A549 (cell line): ENCODE data around the gene GRIN2C. TPM values are rescaled to one million over a fixed set of nuclear protein-coding genes. Genes with fewer than 3 reads are reported as not detected.
"Not testable (repeated sequence)": the region's sequence is repeated elsewhere in the genome, so short reads cannot be mapped to it uniquely, and the experiment has no call there.

ENCODE experiments used
- ATAC-seq, 2 experiments: fragments of 200-7000 bp in 1 of 2; fragments of >200 bp in 1 of 2; cut with Nextera tagmentation in 1 of 2; cut with Tn5 transposase in 1 of 2; 3 replicates each; pipeline versions ENCODE4 v1.8.0 to v1.9.1; 2018 to 2020; ENCODE audit warnings: mild to moderate bottlenecking in 1 of 2, moderate library complexity in 1 of 2
- CTCF ChIA-PET: fragments of 300-600 bp; sonication (Branson Sonifier 250); formaldehyde crosslinking; extraction: SDS; loops from one replicate; lab custom pipeline; 2021; ENCODE audit warnings: antibody characterized with exemption, inconsistent platforms; lab: Yijun Ruan, JAX
- POLR2A ChIA-PET: fragments of 350-600 bp; formaldehyde crosslinking; extraction: SDS; loops from one replicate; lab custom pipeline; 2021; ENCODE audit warnings: antibody characterized with exemption, inconsistent platforms; lab: Yijun Ruan, JAX
- DNase-seq, 2 experiments: peaks; one replicate each; pipeline versions ENCODE4 v3.0.0 to v3.0.0-alpha.2; 2011 to 2016; ENCODE audit warnings: low read depth in 1 of 2, low spot score in 1 of 2
- FAIRE-seq: peaks from 2 replicates; lab custom pipeline; 2011; peaks lifted over from hg19 to GRCh38; lab: Jason Lieb, UNC
- H3K27ac ChIP-seq, 2 experiments: fragments of >200 bp; sonication (Bioruptor Twin); formaldehyde crosslinking; 3 replicates each; pipeline ENCODE4 v1.5.1; 2016 to 2017
- H3K4me1 ChIP-seq: fragments of >200 bp; sonication (Bioruptor Twin); formaldehyde crosslinking; 3 replicates; pipeline ENCODE4 v1.6.1; 2016
- H3K4me2 ChIP-seq: fragments of >200 bp; sonication (Bioruptor Twin); formaldehyde crosslinking; 3 replicates; pipeline ENCODE4 v1.6.1; 2016
- H3K4me3 ChIP-seq: fragments of >200 bp; sonication (Bioruptor Twin); formaldehyde crosslinking; 3 replicates; pipeline ENCODE4 v1.5.1; 2016
- H3K9me3 ChIP-seq: fragments of >200 bp; sonication (Bioruptor Twin); formaldehyde crosslinking; 3 replicates; pipeline ENCODE4 v1.6.1; 2016
- CBX2 ChIP-seq: fragments of 200-600 bp; sonication (generic); IDR thresholded peaks from 2 replicates; pipeline ENCODE4 v1.6.1; 2016; ENCODE audit warnings: low read depth, mild to moderate bottlenecking, borderline replicate concordance
- CHD2 ChIP-seq: fragments of 150-350 bp; IDR thresholded peaks from 2 replicates; pipeline ENCODE4 v1.6.1; 2014; ENCODE audit warnings: low read length; ENCODE audit not compliant: partially characterized antibody
- CTCF ChIP-seq: fragments of >200 bp; sonication (Bioruptor Twin); formaldehyde crosslinking; IDR thresholded peaks from 3 replicates; pipeline ENCODE4 v1.5.1; 2016
- ELK1 ChIP-seq: fragments of 150-350 bp; IDR thresholded peaks from 2 replicates; pipeline ENCODE4 v1.6.1; 2014; ENCODE audit warnings: low read depth, mild to moderate bottlenecking, low read length
- EP300 ChIP-seq, 2 experiments: fragments of >200 bp; sonication (Bioruptor Twin); formaldehyde crosslinking; IDR thresholded peaks; 2 replicates in 1 of 2; 3 replicates in 1 of 2; pipeline ENCODE4 v1.6.1; 2016 to 2017
- ESRRA ChIP-seq: fragments of 150-350 bp; IDR thresholded peaks from 2 replicates; pipeline ENCODE4 v1.6.1; 2014; ENCODE audit warnings: mild to moderate bottlenecking, low read length, borderline replicate concordance
- HES2 ChIP-seq: fragments of >200 bp; sonication (Bioruptor Twin); formaldehyde crosslinking; IDR thresholded peaks from 2 replicates; pipeline ENCODE4 v1.6.1; 2016
- HEYL ChIP-seq: fragments of 250-450 bp; sonication (Bioruptor Pico); IDR thresholded peaks from 2 replicates; pipeline ENCODE4 v1.8.0; 2021; ENCODE audit warnings: mild to moderate bottlenecking, moderate library complexity
- HOXB13 ChIP-seq: fragments of 250-450 bp; sonication (Bioruptor Pico); IDR thresholded peaks from 2 replicates; pipeline ENCODE4 v1.5.0; 2020; ENCODE audit warnings: low read depth, mild to moderate bottlenecking, moderate library complexity
- JUNB ChIP-seq: fragments of >200 bp; sonication (Bioruptor Twin); formaldehyde crosslinking; IDR thresholded peaks from 2 replicates; pipeline ENCODE4 v1.6.1; 2016
- KDM1A ChIP-seq: fragments of 200-600 bp; sonication (generic); IDR thresholded peaks from 2 replicates; pipeline ENCODE4 v1.6.1; 2016; ENCODE audit warnings: low read depth, mild to moderate bottlenecking
- MAFK ChIP-seq: fragments of 450-650 bp; IDR thresholded peaks from 2 replicates; pipeline ENCODE4 v1.6.1; 2014; ENCODE audit not compliant: partially characterized antibody
- MAZ ChIP-seq: fragments of 150-350 bp; IDR thresholded peaks from 2 replicates; pipeline ENCODE4 v1.6.1; 2014; ENCODE audit warnings: antibody characterized with exemption, low read depth, low read length, borderline replicate concordance
- NPAS2 ChIP-seq: fragments of 250-450 bp; sonication (Bioruptor Pico); IDR thresholded peaks from 2 replicates; pipeline ENCODE4 v1.8.0; 2022; ENCODE audit warnings: mild to moderate bottlenecking, moderate library complexity, borderline replicate concordance
- PBX3 ChIP-seq: IDR thresholded peaks from 2 replicates; pipeline ENCODE4 v1.6.1; 2012
- POLR2A ChIP-seq: IDR thresholded peaks from 2 replicates; pipeline ENCODE4 v1.6.1; 2012; ENCODE audit warnings: mild to moderate bottlenecking, low read length
- POLR2AphosphoS2 ChIP-seq: conservative IDR thresholded peaks from 2 replicates; pipeline ENCODE4 v1.6.1; 2012; ENCODE audit warnings: low read length, improper control_type of control experiment, inconsistent platforms
- RCOR1 ChIP-seq: fragments of 150-350 bp; IDR thresholded peaks from 2 replicates; pipeline ENCODE4 v1.6.1; 2014; ENCODE audit warnings: antibody characterized with exemption, low read length, low read depth
- REST ChIP-seq: fragments of 200-600 bp; sonication (generic); IDR thresholded peaks from 2 replicates; pipeline ENCODE4 v1.6.1; 2016; ENCODE audit warnings: antibody characterized with exemption, mild to moderate bottlenecking, moderate library complexity
- RNF2 ChIP-seq: fragments of 200-600 bp; sonication (generic); IDR thresholded peaks from 2 replicates; pipeline ENCODE4 v1.6.1; 2016; ENCODE audit warnings: low read depth, mild to moderate bottlenecking, antibody characterized with exemption, moderate library complexity, borderline replicate concordance
- SMC3 ChIP-seq: fragments of >200 bp; sonication (Bioruptor Twin); formaldehyde crosslinking; IDR thresholded peaks from 3 replicates; pipeline ENCODE4 v1.6.1; 2018; ENCODE audit warnings: inconsistent platforms
- SREBF2 ChIP-seq: fragments of 450-650 bp; IDR thresholded peaks from 2 replicates; pipeline ENCODE4 v1.6.1; 2014; ENCODE audit warnings: mild to moderate bottlenecking, moderate library complexity
- TFCP2L1 ChIP-seq: fragments of 250-450 bp; sonication (Bioruptor Pico); IDR thresholded peaks from 2 replicates; pipeline ENCODE4 v1.5.0; 2021; ENCODE audit warnings: mild to moderate bottlenecking
- TP53 ChIP-seq: fragments of 250-450 bp; sonication (Bioruptor Pico); IDR thresholded peaks from 2 replicates; pipeline ENCODE4 v1.5.0; 2021; ENCODE audit warnings: mild to moderate bottlenecking, moderate library complexity
- WGBS: methylation state at CpG from one replicate; pipeline ENCODE4 v1.1.6; 2017; ENCODE audit errors: missing lambda C conversion rate; 5-methylcytosine and 5-hydroxymethylcytosine counted together
- polyA plus RNA-seq, 4 experiments: library from polyadenylated mRNA; depleted of rRNA in 3 of 4; stranded (reverse); fragments of >200 nt; fragmentation: RNase III in 1 of 4; extraction: RNeasy Plus Mini Kit Qiagen cat#74134 plus additional on column Dnase treatment in 1 of 4; gene quantifications; 2 replicates in 3 of 4; 3 replicates in 1 of 4; pipeline ENCODE4 v1.2.3, GENCODE V29; 2011 to 2017
- TF ChIP-seq, protein P1 (sequence below): fragments of >200 bp; sonication (Bioruptor Twin); formaldehyde crosslinking; IDR thresholded peaks from 3 replicates; pipeline ENCODE4 v1.6.1; 2016

Gene GRIN2C
- polyA plus RNA-seq, 2 of the 4 experiments (the other 2 are of a cell fraction), result 0.17 to 0.28 TPM

DNA sequence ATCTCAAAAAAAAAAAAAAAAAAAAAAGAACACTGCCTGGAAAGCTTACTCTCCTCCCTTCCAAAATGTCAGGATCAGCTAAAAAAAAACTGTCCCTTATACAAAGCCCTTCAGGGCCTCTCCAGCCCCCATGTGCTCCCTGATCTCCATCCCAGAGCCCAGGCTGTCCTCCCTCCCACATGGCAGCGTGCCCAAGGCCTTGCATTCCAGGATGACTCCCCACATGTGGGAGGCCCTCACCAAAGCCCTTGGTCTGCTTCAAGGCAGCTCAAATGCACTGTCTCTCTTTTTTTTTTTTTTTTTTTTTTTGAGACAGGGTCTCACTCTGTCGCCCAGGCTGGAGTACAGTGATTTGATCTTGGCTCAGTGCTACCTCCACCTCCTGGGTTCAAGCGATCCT is 10.8 kb upstream of the GRIN2C start:
- no peak overlapping the region; the same call in 2 of the 3 replicates for H3K4me2 ChIP-seq
- POLR2A ChIA-PET, result interaction anchor here (1.2 kb wide), 1 partner anchor 8 kb away, joined by 3 read pairs; no protein-coding TSS in a partner anchor
- no peak for FAIRE-seq
- no peak for ATAC-seq
- H3K9me3 ChIP-seq, result no peaks in the 10 kb centered on the region
- 79% methylated on average over 3 of the region's 3 CpGs for WGBS
- H3K4me1 ChIP-seq, result peaks cover 22% of the 10 kb centered on the region
- no peak for TF ChIP-seq TP53 (CRISPR knock-in tag)
- no peak for TF ChIP-seq HES2
- no peak for TF ChIP-seq MAZ
- TF ChIP-seq CHD2, result no peak
- no peak for TF ChIP-seq ESRRA
- no peak for TF ChIP-seq REST
- no peak for TF ChIP-seq EP300 (IDR thresholded peaks at IDR 0.05)
- no peak for TF ChIP-seq HEYL (CRISPR knock-in tag)
- no peak for TF ChIP-seq NPAS2 (CRISPR knock-in tag)
- TF ChIP-seq SREBF2, result no peak
- no peak for TF ChIP-seq TFCP2L1
- TF ChIP-seq ELK1, result no peak
- TF ChIP-seq POLR2AphosphoS2, result no peak
- TF ChIP-seq RNF2, result no peak
- no peak for TF ChIP-seq POLR2A
- no peak overlapping the region for H3K4me3 ChIP-seq
- no peak overlapping the region for H3K27ac ChIP-seq
- no peak for DNase-seq
- CTCF ChIA-PET, result interaction anchor here (0.6 to 42.4 kb wide), 9 partner anchors 18 to 331 kb away, joined by 3 to 1302 read pairs (median 4); partner anchors contain the start of genes GRIN2C, NAT9 and OTOP2

- H3K4me1 ChIP-seq, result peaks cover 22% of the 10 kb centered on the region
- H3K4me2 ChIP-seq, H3K4me3 ChIP-seq, H3K9me3 ChIP-seq, DNase-seq, ATAC-seq, H3K27ac ChIP-seq, FAIRE-seq: not testable (repeated sequence)
- POLR2A ChIA-PET, result interaction anchor here (1.2 kb wide), 1 partner anchor 8 kb away, joined by 3 read pairs; no protein-coding TSS in a partner anchor
- CTCF ChIA-PET, result interaction anchor here (0.6 to 42.4 kb wide), 6 partner anchors 18 to 304 kb away, joined by 3 to 1302 read pairs (median 4); partner anchors contain the start of genes GRIN2C and NAT9
- 84% methylated on average over 9 of the region's 9 CpGs for WGBS
These were observed 10.3 kb upstream of the GRIN2C start for GRCh38 chr17:74870028-74870427.

DNA sequence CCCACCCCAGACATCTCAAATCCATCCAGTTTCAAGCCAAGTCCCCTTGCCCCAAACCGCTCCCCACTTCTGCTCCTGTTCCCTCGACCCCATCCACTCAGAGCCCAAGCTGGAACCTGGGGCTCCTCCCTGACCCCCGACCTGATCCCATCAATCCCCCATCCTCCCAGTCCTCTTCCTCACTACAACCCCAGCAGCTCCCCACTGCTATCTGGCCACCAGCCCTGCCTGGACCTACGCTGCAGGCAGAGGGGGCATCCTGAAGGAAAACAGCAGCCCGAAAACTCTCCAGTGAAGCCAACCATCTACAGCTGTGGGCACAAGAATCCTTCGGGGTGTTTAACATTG is 9.2 kb upstream of the GRIN2C start:
- ATAC-seq, result no peak
- CTCF ChIA-PET, result interaction anchor here (0.7 to 42.4 kb wide), 3 partner anchors 17 to 80 kb away, joined by 3 to 1302 read pairs (median 851); partner anchors contain the start of genes GRIN2C and NAT9
- Histone ChIP-seq H3K4me1 (peaks cover 16% of the 10 kb centered on the region), H3K4me2 (no peak overlapping the region), H3K27ac (no peak overlapping the region), H3K4me3 (no peak overlapping the region), H3K9me3 (0 out of 3 replicates have a peak, but pooled peaks cover under 1% of the 10 kb centered on the region)
- FAIRE-seq, result no peak
- POLR2A ChIA-PET, result interaction anchor here (1.2 kb wide), 1 partner anchor 26 kb away, joined by 3 read pairs; no protein-coding TSS in a partner anchor
- no peak for DNase-seq
- 83% methylated on average over 6 of the region's 6 CpGs for WGBS
- TF ChIP-seq, protein P1, sequence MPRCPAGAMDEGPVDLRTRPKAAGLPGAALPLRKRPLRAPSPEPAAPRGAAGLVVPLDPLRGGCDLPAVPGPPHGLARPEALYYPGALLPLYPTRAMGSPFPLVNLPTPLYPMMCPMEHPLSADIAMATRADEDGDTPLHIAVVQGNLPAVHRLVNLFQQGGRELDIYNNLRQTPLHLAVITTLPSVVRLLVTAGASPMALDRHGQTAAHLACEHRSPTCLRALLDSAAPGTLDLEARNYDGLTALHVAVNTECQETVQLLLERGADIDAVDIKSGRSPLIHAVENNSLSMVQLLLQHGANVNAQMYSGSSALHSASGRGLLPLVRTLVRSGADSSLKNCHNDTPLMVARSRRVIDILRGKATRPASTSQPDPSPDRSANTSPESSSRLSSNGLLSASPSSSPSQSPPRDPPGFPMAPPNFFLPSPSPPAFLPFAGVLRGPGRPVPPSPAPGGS, result no peak
- TF ChIP-seq MAFK, result no peak
- no peak for TF ChIP-seq CBX2
- TF ChIP-seq EP300 (IDR thresholded peaks at IDR 0.05), result no peak
- TF ChIP-seq KDM1A, result no peak
- TF ChIP-seq HEYL (CRISPR knock-in tag), result no peak
- TF ChIP-seq PBX3, result no peak
- no peak for TF ChIP-seq HOXB13 (CRISPR knock-in tag)
- TF ChIP-seq SMC3, result no peak
- no peak for TF ChIP-seq JUNB
- no peak for TF ChIP-seq CTCF
- TF ChIP-seq RCOR1, result no peak
- TF ChIP-seq SREBF2, result no peak
